Measurements from ENCODE around the gene DAZAP2.
"Not testable (repeated sequence)": the region's sequence is repeated elsewhere in the genome, so short reads cannot be mapped to it uniquely, and the experiment has no call there.

The DAZAP2 gene

GRCh38 chr12:51217133-51217967 is 21.3 kb upstream of the DAZAP2 start:
- peak; percentile 56 for DNase-seq (ENCODE audit: low spot score)

- peak; percentile 84 for DNase-seq (ENCODE audit: low spot score)
Observed at GRCh38 chr12:51217968-51218606, 20.5 kb upstream of the DAZAP2 start, which contains the start of gene POU6F1. Gene POU6F1 (minus strand): TSS chr12:51218062. CDS start chr12:51206836, 11,226 bp downstream.

GRCh38 chr12:51218607-51219161 is 19.9 kb upstream of the DAZAP2 start:
- no peak for DNase-seq (ENCODE audit: low spot score)

GRCh38 chr12:51219322-51219721 is 19.3 kb upstream of the DAZAP2 start:
- DNase-seq (ENCODE audit: low spot score): no peak

GRCh38 chr12:51219857-51220256 is 18.8 kb upstream of the DAZAP2 start:
- DNase-seq (ENCODE audit: low spot score): not testable (repeated sequence)

- no peak for DNase-seq (ENCODE audit: low spot score)
Observed at GRCh38 chr12:51222461-51222860, 16.2 kb upstream of the DAZAP2 start.

GRCh38 chr12:51224625-51225024 is 14.0 kb upstream of the DAZAP2 start:
- DNase-seq (ENCODE audit: low spot score): no peak

GRCh38 chr12:51225234-51225633 is 13.4 kb upstream of the DAZAP2 start:
- no peak for DNase-seq (ENCODE audit: low spot score)

GRCh38 chr12:51225771-51226170 is 12.9 kb upstream of the DAZAP2 start:
- DNase-seq (ENCODE audit: low spot score): no peak

- DNase-seq (ENCODE audit: low spot score): not testable (repeated sequence)
Observed at GRCh38 chr12:51227112-51227511, 11.5 kb upstream of the DAZAP2 start.

- no peak for DNase-seq (ENCODE audit: low spot score)
Observed at GRCh38 chr12:51227962-51228361, 10.7 kb upstream of the DAZAP2 start.

- DNase-seq (ENCODE audit: low spot score): no peak
Observed at GRCh38 chr12:51229116-51229809, 9.4 kb upstream of the DAZAP2 start.

GRCh38 chr12:51232642-51233041 is 6.0 kb upstream of the DAZAP2 start:
- DNase-seq (ENCODE audit: low spot score): no peak

GRCh38 chr12:51234530-51234929 is 4.1 kb upstream of the DAZAP2 start:
- no peak for DNase-seq (ENCODE audit: low spot score)

- DNase-seq (ENCODE audit: low spot score): no peak
Observed at GRCh38 chr12:51238037-51238509, 553 bp upstream of the DAZAP2 start.

GRCh38 chr12:51240971-51241370 is 2.3 kb downstream of the DAZAP2 start:
- DNase-seq (ENCODE audit: low spot score): no peak

GRCh38 chr12:51242120-51242519 is 3.5 kb downstream of the DAZAP2 start:
- no peak for DNase-seq (ENCODE audit: low spot score)

- DNase-seq (ENCODE audit: low spot score): no peak
Observed at GRCh38 chr12:51242876-51243275, 4.2 kb downstream of the DAZAP2 start.

- no peak for DNase-seq (ENCODE audit: low spot score)
Observed at GRCh38 chr12:51244269-51244668, 5.6 kb downstream of the DAZAP2 start.

GRCh38 chr12:51245476-51246253 is 7.0 kb downstream of the DAZAP2 start:
- DNase-seq (ENCODE audit: low spot score): no peak

- DNase-seq (ENCODE audit: low spot score): no peak
Observed at GRCh38 chr12:51246254-51246853, 7.7 kb downstream of the DAZAP2 start.
